Measurements from ENCODE around the gene MDM4. TPM values are rescaled to one million over a fixed set of nuclear protein-coding genes. Genes with fewer than 3 reads are reported as not detected.

Gene MDM4
- total and polyA plus RNA-seq, 2 donors, result 41.0 to 54.4 TPM

DNA sequence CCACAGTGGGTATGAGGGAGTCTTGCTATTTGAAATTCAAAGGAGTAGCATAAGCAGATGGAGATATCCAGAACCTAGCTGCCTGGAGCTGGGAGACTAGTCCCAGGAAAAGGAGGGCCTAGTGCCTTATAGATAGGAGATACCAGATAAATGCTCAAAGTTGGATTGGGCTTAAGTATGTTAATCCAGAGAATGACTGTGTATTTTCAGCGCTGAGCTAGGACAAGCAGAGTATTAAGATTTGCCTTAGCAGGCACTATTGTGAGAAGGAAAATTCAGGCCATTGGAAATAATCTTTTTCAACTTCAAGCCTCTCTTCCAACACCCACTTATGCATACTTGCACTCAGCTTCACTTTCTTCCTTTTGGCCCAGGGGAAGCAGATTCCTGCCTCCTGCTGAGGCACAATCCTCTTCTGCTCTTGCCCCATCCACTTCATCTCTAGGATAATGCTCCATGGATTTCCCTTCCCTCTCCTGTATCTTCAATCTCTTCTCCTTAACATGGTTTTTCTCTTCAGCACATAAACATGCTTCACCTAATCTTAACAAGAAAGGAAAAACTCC, 42.7 kb upstream of the MDM4 start:
- no peak for DNase-seq (ENCODE audit: low read depth in 6 of 9, low spot score in 9 of 9)

DNA sequence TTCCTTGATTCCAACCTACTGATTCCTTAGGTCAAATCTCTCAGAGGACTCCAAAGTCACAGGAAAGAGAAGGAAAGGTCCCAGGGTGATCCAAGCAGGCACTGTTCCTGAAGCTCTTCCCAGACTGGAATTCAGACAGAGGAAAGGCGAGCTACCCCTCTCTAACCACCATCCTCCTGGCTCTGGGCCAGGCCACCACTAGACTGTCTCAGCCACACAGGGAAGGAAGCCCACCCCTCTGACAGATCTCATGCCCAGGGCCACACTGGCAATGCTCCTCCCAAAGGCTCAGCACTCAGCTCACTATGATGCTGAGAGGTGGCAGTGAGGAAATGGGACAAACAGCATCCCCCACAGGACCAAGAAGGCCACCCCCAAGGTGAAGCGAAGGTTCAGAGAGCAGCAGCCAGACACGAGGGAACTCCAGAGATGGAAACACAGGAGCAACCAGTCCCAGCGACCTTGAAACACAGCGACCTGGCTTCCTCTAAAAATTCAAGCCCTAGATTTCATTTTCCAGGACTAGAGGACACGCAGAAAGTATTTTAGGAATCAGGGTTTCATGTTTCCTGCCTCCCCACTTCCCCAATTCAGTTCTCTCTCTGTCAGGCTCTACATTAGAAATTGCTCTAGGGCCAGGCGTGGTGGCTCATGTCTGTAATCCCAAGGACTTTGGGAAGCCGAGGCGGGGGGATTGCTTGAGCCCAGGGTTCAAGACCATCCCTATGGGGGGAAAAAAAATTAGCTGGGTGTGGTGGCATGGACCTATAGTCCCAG, 40.4 kb upstream of the MDM4 start:
- Histone ChIP-seq H3K9me3 (ENCODE audit: control insufficient read depth in 2 of 2, insufficient read depth in 1 of 2, low read length in 1 of 2) (no peaks in the 10 kb centered on the region), H3K27me3 (ENCODE audit: control insufficient read depth in 2 of 2, insufficient read depth in 1 of 2, low read length in 1 of 2) (no peaks in the 10 kb centered on the region), H3K4me3 (ENCODE audit: low read length in 2 of 2) (no peak overlapping the region), H3K4me1 (ENCODE audit: control insufficient read depth in 2 of 2, insufficient read depth in 2 of 2, low read length in 2 of 2) (peaks cover 26 to 45% of the 10 kb centered on the region in 2 donors), H3K27ac (ENCODE audit: low read depth in 1 of 2, low read length in 1 of 2) (no peak overlapping the region), H3K36me3 (ENCODE audit: control insufficient read depth in 2 of 2, insufficient read depth in 2 of 2, low read length in 1 of 2) (peaks cover 0 to 7% of the 10 kb centered on the region in 2 donors)
- no peak for DNase-seq (ENCODE audit: low read depth in 6 of 9, low spot score in 9 of 9)
- 68% methylated on average over 9 of the region's 9 CpGs for WGBS

More for the DNA sequence above, 42.7 kb upstream of the MDM4 start:
- WGBS, result 92% methylated on average over 1 of the region's 1 CpG
- H3K27me3 ChIP-seq (ENCODE audit: control insufficient read depth in 2 of 2, insufficient read depth in 1 of 2, low read length in 1 of 2), result no peaks in the 10 kb centered on the region
- no peaks in the 10 kb centered on the region for H3K9me3 ChIP-seq (ENCODE audit: control insufficient read depth in 2 of 2, insufficient read depth in 1 of 2, low read length in 1 of 2)
- peaks cover 6 to 21% of the 10 kb centered on the region in 2 donors for H3K4me1 ChIP-seq (ENCODE audit: control insufficient read depth in 2 of 2, insufficient read depth in 2 of 2, low read length in 2 of 2)
- no peak overlapping the region for H3K4me3 ChIP-seq (ENCODE audit: low read length in 2 of 2)
- no peak overlapping the region for H3K27ac ChIP-seq (ENCODE audit: low read depth in 1 of 2, low read length in 1 of 2)
- H3K36me3 ChIP-seq (ENCODE audit: control insufficient read depth in 2 of 2, insufficient read depth in 2 of 2, low read length in 1 of 2), result peaks cover 15 to 17% of the 10 kb centered on the region in 2 donors

DNA sequence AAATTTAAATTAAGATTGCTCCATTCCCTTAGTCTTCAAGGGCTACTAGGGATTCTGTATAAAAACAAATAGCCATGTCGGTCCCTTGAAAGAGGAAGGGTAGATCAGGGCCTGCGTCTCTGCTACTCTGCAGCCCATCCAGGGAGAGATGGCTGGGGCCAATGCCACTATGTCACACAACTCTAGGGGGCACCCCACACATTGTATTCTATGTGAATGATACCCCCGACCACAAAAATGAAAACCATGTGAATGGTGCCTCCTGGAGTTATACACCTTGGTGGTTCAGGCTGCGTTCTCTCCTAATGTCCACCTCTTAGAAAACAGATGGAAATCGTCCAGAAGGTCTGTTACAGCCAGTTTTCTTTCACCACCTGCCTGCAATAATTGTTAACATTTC, 39.6 kb upstream of the MDM4 start:
- no peak overlapping the region for H3K27ac ChIP-seq (ENCODE audit: low read depth in 1 of 2, low read length in 1 of 2)
- 92% methylated on average over 5 of the region's 5 CpGs for WGBS
- H3K36me3 ChIP-seq (ENCODE audit: control insufficient read depth in 2 of 2, insufficient read depth in 2 of 2, low read length in 1 of 2), result peaks cover 0 to 7% of the 10 kb centered on the region in 2 donors
- no peak overlapping the region for H3K4me3 ChIP-seq (ENCODE audit: low read length in 2 of 2)
- no peaks in the 10 kb centered on the region for H3K27me3 ChIP-seq (ENCODE audit: control insufficient read depth in 2 of 2, insufficient read depth in 1 of 2, low read length in 1 of 2)
- H3K9me3 ChIP-seq (ENCODE audit: control insufficient read depth in 2 of 2, insufficient read depth in 1 of 2, low read length in 1 of 2), result no peaks in the 10 kb centered on the region
- DNase-seq (ENCODE audit: low read depth in 6 of 9, low spot score in 9 of 9), result no peak
- peaks cover 28 to 52% of the 10 kb centered on the region in 2 donors for H3K4me1 ChIP-seq (ENCODE audit: control insufficient read depth in 2 of 2, insufficient read depth in 2 of 2, low read length in 2 of 2)

DNA sequence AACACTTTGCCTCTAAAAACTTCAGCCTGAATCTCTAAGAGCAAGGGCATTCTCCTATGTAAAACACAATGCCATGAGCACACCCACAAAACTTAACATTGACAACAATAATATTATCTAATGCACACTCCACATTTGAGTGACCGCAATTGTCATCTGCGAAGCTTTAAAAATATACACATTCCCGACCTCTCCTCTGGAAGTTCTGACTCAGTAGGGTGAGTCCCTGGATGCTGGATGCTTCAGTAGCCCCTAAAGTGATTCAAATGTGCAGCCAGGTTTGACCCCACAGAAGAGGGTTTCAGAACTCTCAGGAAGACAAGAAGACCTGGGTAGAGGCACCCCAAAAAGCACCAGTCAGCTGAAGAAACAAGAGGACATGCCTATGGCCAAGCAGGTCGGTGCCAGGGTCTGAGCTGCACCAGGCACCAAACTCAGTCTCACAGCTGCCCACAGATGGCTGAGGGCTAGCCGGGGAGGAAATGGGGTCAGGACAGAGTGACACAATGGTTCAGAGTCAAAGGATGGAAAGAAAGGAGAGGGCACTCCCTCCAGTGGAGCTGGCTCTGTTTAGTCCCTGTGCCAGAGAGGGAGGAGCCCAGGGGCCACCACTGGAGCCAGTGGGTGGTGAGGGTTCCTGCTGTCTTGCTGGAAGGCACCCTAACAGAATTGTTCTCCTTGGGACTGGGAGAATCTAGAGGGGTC, 39.0 kb upstream of the MDM4 start:
- Histone ChIP-seq H3K27ac (ENCODE audit: low read depth in 1 of 2, low read length in 1 of 2) (no peak overlapping the region), H3K27me3 (ENCODE audit: control insufficient read depth in 2 of 2, insufficient read depth in 1 of 2, low read length in 1 of 2) (no peaks in the 10 kb centered on the region), H3K4me3 (ENCODE audit: low read length in 2 of 2) (no peak overlapping the region), H3K4me1 (ENCODE audit: control insufficient read depth in 2 of 2, insufficient read depth in 2 of 2, low read length in 2 of 2) (peaks cover 31 to 58% of the 10 kb centered on the region in 2 donors), H3K36me3 (ENCODE audit: control insufficient read depth in 2 of 2, insufficient read depth in 2 of 2, low read length in 1 of 2) (peaks cover 0 to 10% of the 10 kb centered on the region in 2 donors), H3K9me3 (ENCODE audit: control insufficient read depth in 2 of 2, insufficient read depth in 1 of 2, low read length in 1 of 2) (no peaks in the 10 kb centered on the region)
- no peak for DNase-seq (ENCODE audit: low read depth in 6 of 9, low spot score in 9 of 9)
- WGBS, result 95% methylated on average over 5 of the region's 5 CpGs

DNA sequence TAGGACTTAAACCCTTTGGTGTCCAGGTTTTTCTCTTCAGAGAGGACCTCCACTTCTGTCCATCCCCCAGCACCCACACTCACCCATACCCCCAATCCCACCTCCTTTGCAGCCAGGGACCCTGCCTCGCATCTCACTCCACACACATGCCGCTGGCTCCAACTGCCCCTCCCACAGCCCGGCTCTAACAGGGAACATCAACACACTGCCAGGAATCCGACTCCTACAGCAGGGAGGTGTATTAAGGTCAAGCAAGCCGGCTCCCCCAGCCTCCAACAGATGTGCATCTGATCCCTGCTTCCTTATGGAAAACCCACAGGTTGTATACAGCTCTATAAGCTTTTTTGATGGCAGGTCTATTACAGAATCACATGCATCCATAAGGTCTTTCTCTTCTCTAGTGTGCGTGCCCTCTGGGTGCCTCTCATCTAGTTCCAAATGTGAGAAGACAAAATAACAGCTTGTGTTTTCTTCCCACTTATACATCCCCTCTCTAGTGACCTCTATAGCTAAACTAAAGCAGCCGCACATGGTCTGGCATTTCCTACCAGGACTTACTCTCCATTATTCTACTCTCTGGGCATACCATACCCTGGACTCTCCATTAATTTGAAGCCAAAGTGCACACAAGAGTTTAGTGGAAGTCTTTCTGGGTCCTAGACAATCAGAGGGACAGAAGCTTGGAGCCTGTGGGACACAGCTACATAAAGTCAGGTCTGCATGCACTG, 37.9 kb upstream of the MDM4 start:
- Histone ChIP-seq H3K4me3 (ENCODE audit: low read length in 2 of 2) (no peak overlapping the region), H3K9me3 (ENCODE audit: control insufficient read depth in 2 of 2, insufficient read depth in 1 of 2, low read length in 1 of 2) (no peaks in the 10 kb centered on the region), H3K36me3 (ENCODE audit: control insufficient read depth in 2 of 2, insufficient read depth in 2 of 2, low read length in 1 of 2) (peaks cover 0 to 14% of the 10 kb centered on the region in 2 donors), H3K27ac (ENCODE audit: low read depth in 1 of 2, low read length in 1 of 2) (no peak overlapping the region), H3K27me3 (ENCODE audit: control insufficient read depth in 2 of 2, insufficient read depth in 1 of 2, low read length in 1 of 2) (no peaks in the 10 kb centered on the region), H3K4me1 (ENCODE audit: control insufficient read depth in 2 of 2, insufficient read depth in 2 of 2, low read length in 2 of 2) (peaks cover 31 to 59% of the 10 kb centered on the region in 2 donors)
- 96% methylated on average over 7 of the region's 7 CpGs for WGBS
- no peak for DNase-seq (ENCODE audit: low read depth in 6 of 9, low spot score in 9 of 9)

DNA sequence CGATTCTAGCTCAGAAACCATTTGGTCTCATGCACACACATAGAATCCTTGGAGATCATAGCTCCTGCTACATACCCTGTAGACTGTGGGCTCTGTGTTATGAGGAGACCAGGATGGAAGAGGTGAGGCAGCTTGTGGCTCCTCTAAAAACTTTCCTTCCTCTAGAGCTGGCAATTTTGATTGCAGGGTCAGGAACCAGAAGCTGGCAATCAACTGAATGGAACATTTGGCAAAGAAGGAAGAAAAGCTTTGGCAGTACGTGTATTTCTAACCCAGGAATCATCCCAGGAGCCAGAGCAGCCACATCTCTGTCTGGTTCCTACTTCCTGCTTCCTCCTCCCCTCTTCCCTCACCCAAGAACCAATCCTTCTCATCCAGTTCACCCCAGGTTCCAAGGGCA, 37.3 kb upstream of the MDM4 start:
- 84% methylated on average over 2 of the region's 2 CpGs for WGBS
- Histone ChIP-seq H3K4me1 (ENCODE audit: control insufficient read depth in 2 of 2, insufficient read depth in 2 of 2, low read length in 2 of 2) (peaks cover 31 to 63% of the 10 kb centered on the region in 2 donors), H3K27me3 (ENCODE audit: control insufficient read depth in 2 of 2, insufficient read depth in 1 of 2, low read length in 1 of 2) (no peaks in the 10 kb centered on the region), H3K4me3 (ENCODE audit: low read length in 2 of 2) (no peak overlapping the region), H3K27ac (ENCODE audit: low read depth in 1 of 2, low read length in 1 of 2) (no peak overlapping the region), H3K9me3 (ENCODE audit: control insufficient read depth in 2 of 2, insufficient read depth in 1 of 2, low read length in 1 of 2) (no peaks in the 10 kb centered on the region), H3K36me3 (ENCODE audit: control insufficient read depth in 2 of 2, insufficient read depth in 2 of 2, low read length in 1 of 2) (peaks cover 0 to 18% of the 10 kb centered on the region in 2 donors)
- DNase-seq (ENCODE audit: low read depth in 6 of 9, low spot score in 9 of 9), result no peak

DNA sequence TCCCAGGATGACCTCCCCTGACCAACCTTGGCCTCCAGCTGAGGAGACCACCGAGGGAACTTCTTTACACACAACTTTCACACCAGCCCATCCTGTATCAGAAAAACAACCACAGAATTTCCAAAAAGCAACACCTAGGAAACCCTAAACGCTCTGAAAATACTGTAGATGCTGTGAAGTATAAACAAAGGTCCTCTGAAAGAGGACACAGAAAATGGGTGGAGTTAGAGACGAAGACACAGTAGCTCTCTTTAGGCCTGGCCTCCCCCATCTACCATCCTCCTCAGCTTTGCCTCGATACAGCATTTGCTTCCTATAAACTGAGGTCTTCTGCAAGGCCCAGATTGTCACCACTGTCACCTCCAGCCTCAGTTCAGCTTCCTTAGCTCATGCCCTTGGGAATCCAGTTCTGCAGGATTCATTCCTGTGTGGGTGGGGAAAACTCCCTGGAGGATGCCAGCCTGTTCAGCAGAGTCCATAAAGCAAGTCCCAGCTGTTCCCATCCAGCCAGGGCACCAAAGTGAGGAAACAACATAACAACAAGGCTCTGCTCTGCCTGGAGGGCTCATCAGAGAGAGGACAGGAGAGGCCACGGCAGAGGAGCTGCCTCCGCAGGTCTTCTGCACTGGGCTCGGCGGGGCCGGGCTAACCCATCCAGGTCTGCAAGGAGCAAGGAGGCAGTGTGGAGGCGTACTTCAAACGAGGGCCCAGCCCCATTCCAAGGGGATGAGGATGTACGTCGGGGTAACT, 36.6 kb upstream of the MDM4 start:
- H3K9me3 ChIP-seq (ENCODE audit: control insufficient read depth in 2 of 2, insufficient read depth in 1 of 2, low read length in 1 of 2), result no peaks in the 10 kb centered on the region
- 88% methylated on average over 13 of the region's 13 CpGs for WGBS
- H3K4me1 ChIP-seq (ENCODE audit: control insufficient read depth in 2 of 2, insufficient read depth in 2 of 2, low read length in 2 of 2), result peaks cover 31 to 63% of the 10 kb centered on the region in 2 donors
- H3K27me3 ChIP-seq (ENCODE audit: control insufficient read depth in 2 of 2, insufficient read depth in 1 of 2, low read length in 1 of 2), result no peaks in the 10 kb centered on the region
- H3K4me3 ChIP-seq (ENCODE audit: low read length in 2 of 2), result no peak overlapping the region
- no peak for DNase-seq (ENCODE audit: low read depth in 6 of 9, low spot score in 9 of 9)
- peaks cover 0 to 16% of the 10 kb centered on the region in 2 donors for H3K36me3 ChIP-seq (ENCODE audit: control insufficient read depth in 2 of 2, insufficient read depth in 2 of 2, low read length in 1 of 2)
- no peak overlapping the region for H3K27ac ChIP-seq (ENCODE audit: low read depth in 1 of 2, low read length in 1 of 2)

DNA sequence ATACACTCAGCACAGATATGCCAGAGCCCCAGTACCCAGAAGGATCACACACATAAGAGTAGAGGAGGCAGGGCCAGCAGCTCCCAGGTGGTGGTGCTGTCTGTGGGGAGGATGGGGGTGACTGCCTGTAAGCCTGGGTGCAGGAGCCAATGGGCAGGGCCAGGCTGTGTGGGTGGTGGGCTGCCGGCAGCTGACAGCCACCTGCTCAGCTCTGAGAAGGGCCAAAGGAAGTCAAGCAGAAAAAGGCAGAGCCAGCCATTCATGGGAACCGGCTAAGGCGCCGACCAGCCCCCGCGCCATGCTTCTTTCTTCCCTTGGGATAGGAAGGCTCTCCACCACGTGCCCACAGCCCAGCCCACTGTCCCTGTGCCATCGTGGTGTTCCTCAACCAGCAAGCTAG, 35.7 kb upstream of the MDM4 start:
- Histone ChIP-seq H3K4me3 (ENCODE audit: low read length in 2 of 2) (no peak overlapping the region), H3K9me3 (ENCODE audit: control insufficient read depth in 2 of 2, insufficient read depth in 1 of 2, low read length in 1 of 2) (no peaks in the 10 kb centered on the region), H3K27ac (ENCODE audit: low read depth in 1 of 2, low read length in 1 of 2) (peak overlapping the region in 1 of 2 donors; percentile 82), H3K27me3 (ENCODE audit: control insufficient read depth in 2 of 2, insufficient read depth in 1 of 2, low read length in 1 of 2) (no peaks in the 10 kb centered on the region), H3K4me1 (ENCODE audit: control insufficient read depth in 2 of 2, insufficient read depth in 2 of 2, low read length in 2 of 2) (peaks cover 31 to 63% of the 10 kb centered on the region in 2 donors), H3K36me3 (ENCODE audit: control insufficient read depth in 2 of 2, insufficient read depth in 2 of 2, low read length in 1 of 2) (peaks cover 0 to 16% of the 10 kb centered on the region in 2 donors)
- WGBS, result 4% methylated on average over 8 of the region's 8 CpGs
- DNase-seq (ENCODE audit: low read depth in 6 of 9, low spot score in 9 of 9), result peak in 6 of 9 donors; percentile 53 to 88 (median 75)

All from thymus (tissue), 11 donors.